Choroid plexus epithelial cell (primary cell): Measurements from ENCODE around the gene FXN.

Experiments
- DNase-seq: peaks from one replicate; pipeline ENCODE4 v3.0.0-alpha.2; 2010; ENCODE audit warnings: low read depth
- H3K4me3 ChIP-seq: 2 replicates; pipeline ENCODE4 v1.5.1; 2011; ENCODE audit warnings: low read depth, mild to moderate bottlenecking, control low read depth, low read length, moderate library complexity
- TF ChIP-seq, protein P1 (sequence below): conservative IDR thresholded peaks from 2 replicates; pipeline ENCODE4 v1.5.1; 2011; ENCODE audit warnings: low read depth, mild to moderate bottlenecking, control low read depth, inconsistent platforms, low read length, moderate library complexity

Gene FXN

DNA sequence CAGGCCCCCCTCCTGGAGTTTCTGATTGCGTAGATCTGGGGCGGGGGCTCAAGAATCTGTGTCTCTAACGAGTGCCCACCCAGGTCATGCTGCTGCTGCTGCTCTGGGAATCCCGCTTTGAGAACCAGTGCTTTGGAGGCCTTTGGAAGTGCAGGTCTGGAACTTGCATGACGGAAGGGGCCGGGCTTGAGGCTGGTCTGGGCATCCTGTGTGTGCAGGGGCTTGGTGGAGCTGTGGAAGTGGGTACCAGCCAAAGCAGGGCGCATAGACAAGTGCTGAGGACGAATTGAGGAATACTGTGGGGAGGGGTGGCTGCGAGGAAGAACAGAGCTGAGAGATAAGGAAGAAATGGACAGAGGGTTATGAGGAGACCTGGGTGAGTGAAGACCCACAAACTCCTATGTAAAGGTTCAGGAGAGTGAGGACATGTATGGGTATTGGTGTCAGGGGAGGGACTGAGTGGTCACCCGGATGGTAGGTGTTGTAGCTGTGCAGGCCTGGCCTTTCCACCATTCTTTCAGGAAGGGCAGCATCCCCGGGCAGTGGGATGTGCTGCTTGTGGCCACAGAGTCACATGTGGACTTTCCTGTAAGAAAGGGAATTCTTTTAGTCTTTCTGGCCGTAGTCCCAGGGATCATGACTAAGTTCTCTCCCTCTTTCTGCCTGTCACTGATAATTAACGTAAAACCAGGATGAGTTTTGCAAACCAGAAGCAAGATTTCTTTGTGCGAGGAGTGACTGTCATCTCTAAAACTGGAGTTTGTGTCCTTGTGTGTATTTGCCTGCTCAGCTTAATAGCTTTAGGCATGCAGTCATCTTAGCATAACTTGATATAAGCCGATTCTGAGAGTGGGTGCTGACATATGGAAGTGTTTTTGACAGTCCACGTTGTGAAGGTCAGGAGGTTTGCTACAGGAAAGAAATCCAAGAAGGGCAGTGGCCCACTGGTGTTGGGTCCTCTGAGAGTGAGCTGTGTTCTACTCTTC lies 95.2 kb downstream of the FXN start:
- H3K4me3 ChIP-seq = no peak overlapping the region
- DNase-seq = peak; percentile 63
- TF ChIP-seq, protein P1, sequence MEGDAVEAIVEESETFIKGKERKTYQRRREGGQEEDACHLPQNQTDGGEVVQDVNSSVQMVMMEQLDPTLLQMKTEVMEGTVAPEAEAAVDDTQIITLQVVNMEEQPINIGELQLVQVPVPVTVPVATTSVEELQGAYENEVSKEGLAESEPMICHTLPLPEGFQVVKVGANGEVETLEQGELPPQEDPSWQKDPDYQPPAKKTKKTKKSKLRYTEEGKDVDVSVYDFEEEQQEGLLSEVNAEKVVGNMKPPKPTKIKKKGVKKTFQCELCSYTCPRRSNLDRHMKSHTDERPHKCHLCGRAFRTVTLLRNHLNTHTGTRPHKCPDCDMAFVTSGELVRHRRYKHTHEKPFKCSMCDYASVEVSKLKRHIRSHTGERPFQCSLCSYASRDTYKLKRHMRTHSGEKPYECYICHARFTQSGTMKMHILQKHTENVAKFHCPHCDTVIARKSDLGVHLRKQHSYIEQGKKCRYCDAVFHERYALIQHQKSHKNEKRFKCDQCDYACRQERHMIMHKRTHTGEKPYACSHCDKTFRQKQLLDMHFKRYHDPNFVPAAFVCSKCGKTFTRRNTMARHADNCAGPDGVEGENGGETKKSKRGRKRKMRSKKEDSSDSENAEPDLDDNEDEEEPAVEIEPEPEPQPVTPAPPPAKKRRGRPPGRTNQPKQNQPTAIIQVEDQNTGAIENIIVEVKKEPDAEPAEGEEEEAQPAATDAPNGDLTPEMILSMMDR = no peak

DNA sequence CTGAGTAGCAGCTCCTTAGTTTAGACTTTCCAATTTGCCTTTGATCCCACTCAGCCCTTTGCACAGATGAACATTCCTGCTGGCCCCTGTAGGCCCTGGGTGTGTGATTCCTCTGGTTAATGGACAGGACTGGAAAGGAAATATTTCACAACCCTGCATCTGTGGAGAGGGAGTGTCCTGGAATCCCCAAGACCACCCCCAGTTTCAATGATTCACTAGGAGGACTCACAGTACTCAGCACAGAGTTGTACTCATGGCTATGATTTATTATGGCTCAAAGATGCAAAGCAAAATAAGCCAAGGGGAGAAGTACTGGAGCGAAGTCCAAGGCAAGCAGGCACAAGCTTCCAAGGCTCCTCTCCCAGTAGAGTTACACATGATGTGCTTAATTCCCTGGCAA lies 96.1 kb downstream of the FXN start:
- TF ChIP-seq, protein P1 = no peak
- no peak overlapping the region for H3K4me3 ChIP-seq
- DNase-seq = peak; percentile 86

DNA sequence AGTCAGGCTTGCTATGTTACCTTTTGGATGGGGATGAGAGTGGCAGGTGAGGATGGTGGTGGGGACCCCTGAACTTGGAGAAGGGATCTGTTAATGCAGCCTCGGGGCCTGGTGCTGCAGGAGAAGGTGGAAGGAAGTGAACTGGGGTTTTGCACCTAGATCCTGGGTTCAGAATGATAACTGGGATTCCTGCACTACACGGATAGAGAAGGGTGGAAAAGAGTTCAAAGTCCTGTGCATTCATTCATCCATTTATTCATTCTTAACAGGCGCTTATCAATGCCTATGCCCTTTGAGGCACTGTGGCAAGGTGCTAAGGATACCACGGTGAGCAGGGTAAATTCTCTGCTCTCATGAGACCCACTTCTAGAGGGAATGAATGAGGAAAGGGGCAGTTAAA lies 96.8 kb downstream of the FXN start:
- no peak for DNase-seq
- no peak overlapping the region for H3K4me3 ChIP-seq
- TF ChIP-seq, protein P1 = no peak

DNA sequence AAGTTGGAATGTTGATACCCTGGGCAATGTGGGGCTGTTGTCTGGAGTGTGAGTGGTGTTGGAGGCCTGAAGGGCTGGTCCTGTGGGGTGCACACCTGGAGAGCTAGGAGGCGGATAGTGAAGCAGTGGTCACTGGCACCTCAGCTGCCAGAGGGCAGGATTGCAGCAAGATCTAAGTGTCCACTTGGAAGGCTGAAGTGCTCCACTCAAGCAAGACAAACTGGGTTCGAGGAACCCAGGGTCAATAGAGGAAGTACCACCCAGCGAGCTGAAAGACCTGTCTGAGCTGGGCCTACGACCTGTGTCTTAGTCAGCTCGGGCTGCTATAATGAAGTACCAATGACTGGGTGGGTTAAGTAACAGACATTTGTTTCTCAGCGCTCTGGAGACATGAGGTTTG lies 98.9 kb downstream of the FXN start:
- TF ChIP-seq, protein P1 = no peak
- DNase-seq = no peak
- H3K4me3 ChIP-seq = no peak overlapping the region

DNA sequence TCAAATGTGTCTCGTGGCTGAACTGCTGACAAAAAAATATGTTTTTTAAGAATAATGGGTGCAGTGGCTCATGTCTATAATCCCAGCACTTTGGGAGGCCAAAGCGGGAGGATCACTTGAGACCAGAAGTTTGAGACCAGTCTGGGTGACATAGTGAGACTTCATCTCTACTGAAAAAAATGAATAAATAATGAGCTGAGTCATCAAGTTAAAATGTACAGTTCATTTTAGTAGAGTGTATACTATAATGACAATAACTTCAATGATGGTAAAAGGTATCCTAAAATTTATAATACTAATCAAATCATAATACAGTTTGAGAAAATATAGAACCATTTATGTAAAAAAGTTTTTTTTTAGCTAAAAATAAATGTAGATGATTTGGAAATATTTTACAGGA lies 100.6 kb downstream of the FXN start:
- TF ChIP-seq, protein P1 = no peak
- no peak overlapping the region for H3K4me3 ChIP-seq
- DNase-seq = no peak

DNA sequence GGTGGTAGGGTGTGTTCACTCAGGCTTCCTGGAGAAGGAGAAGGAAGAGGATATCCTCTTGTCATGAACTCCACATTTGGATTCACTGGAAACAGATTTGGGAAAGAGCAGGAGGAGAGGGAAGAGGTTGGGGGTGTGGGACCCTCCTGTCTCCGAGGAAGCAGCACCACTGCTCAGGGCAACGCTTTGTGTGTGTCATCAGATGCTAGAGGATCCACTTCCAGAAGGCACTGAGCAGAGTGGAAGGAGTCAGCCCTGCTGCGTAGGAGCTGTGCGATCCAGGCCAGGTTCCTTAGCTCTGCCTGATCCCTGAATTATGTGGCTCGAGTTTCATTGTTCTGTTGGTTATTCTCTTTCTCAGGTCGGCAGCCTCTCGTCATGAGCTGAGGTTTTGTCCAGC lies 101.2 kb downstream of the FXN start:
- TF ChIP-seq, protein P1 = no peak
- DNase-seq = no peak
- no peak overlapping the region for H3K4me3 ChIP-seq

DNA sequence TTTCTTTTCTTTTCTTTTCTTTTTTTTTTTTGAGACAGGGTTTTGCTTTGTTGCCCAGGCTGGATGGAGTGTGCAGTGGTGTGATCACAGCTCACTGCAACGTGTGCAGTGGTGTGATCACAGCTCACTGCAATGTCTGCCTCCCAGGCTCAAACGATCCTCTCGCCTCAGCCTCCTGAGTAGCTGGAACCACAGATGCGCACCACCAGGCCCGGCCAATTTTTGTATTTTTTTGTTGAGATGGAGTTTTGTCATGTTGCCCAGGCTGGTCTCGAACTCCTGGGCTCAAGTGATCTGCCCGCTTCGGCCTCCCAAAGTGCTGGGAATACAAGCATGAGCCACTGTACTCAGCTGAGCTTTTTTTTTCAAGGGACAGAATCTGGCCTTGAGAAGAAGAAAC lies 101.8 kb downstream of the FXN start:
- TF ChIP-seq, protein P1 = no peak
- no peak for DNase-seq
- H3K4me3 ChIP-seq = no peak overlapping the region
